Measurements from ENCODE around the gene OR11L1.

DNA sequence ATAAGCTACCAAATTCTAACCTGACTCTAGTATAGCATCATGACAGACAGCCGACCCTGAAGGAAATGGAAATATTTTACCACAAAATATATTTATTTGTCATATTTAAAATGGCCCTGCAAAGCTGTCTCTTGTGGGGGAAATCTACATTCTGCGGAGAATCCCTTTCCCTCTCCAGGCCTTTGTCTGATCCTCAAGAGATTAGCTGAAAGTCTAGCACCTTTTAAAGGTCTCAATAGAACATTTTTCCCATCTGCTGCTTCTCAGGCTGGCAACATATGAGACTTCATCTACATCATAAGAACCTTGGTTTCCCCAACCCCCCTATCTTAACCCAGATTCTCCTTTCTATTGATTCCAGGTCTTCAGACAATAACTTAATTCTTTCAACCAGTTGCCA, 1.7 kb upstream of the OR11L1 start:
- TF ChIP-seq, protein P1, sequence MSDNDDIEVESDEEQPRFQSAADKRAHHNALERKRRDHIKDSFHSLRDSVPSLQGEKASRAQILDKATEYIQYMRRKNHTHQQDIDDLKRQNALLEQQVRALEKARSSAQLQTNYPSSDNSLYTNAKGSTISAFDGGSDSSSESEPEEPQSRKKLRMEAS (CRISPR knock-in tag; IDR thresholded peaks at IDR 0.05) = no peak
- TF ChIP-seq, protein P2, sequence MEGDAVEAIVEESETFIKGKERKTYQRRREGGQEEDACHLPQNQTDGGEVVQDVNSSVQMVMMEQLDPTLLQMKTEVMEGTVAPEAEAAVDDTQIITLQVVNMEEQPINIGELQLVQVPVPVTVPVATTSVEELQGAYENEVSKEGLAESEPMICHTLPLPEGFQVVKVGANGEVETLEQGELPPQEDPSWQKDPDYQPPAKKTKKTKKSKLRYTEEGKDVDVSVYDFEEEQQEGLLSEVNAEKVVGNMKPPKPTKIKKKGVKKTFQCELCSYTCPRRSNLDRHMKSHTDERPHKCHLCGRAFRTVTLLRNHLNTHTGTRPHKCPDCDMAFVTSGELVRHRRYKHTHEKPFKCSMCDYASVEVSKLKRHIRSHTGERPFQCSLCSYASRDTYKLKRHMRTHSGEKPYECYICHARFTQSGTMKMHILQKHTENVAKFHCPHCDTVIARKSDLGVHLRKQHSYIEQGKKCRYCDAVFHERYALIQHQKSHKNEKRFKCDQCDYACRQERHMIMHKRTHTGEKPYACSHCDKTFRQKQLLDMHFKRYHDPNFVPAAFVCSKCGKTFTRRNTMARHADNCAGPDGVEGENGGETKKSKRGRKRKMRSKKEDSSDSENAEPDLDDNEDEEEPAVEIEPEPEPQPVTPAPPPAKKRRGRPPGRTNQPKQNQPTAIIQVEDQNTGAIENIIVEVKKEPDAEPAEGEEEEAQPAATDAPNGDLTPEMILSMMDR (IDR thresholded peaks at IDR 0.05) = no peak
- no peak for TF ChIP-seq SMAD4 (CRISPR knock-in tag; IDR thresholded peaks at IDR 0.05)
- TF ChIP-seq GRHL2 (CRISPR knock-in tag; IDR thresholded peaks at IDR 0.05; ENCODE audit: insufficient replicate concordance, severe bottlenecking) = no peak
- TF ChIP-seq HMGXB4 (CRISPR knock-in tag; IDR thresholded peaks at IDR 0.05) = no peak
- no peak for TF ChIP-seq SMAD3 (CRISPR knock-in tag; IDR thresholded peaks at IDR 0.05; ENCODE audit: borderline replicate concordance)
- TF ChIP-seq ESRRA (CRISPR knock-in tag; IDR thresholded peaks at IDR 0.05; ENCODE audit: borderline replicate concordance) = no peak
- TF ChIP-seq, protein P3, sequence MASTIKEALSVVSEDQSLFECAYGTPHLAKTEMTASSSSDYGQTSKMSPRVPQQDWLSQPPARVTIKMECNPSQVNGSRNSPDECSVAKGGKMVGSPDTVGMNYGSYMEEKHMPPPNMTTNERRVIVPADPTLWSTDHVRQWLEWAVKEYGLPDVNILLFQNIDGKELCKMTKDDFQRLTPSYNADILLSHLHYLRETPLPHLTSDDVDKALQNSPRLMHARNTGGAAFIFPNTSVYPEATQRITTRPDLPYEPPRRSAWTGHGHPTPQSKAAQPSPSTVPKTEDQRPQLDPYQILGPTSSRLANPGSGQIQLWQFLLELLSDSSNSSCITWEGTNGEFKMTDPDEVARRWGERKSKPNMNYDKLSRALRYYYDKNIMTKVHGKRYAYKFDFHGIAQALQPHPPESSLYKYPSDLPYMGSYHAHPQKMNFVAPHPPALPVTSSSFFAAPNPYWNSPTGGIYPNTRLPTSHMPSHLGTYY (CRISPR knock-in tag; IDR thresholded peaks at IDR 0.05) = no peak
- TF ChIP-seq CBFB (CRISPR knock-in tag; IDR thresholded peaks at IDR 0.05; ENCODE audit: low read depth) = no peak

All from WTC11 (cell line).